Testis (tissue), 3 donors: ENCODE results near the gene CEP78. TPM values are rescaled to one million over a fixed set of nuclear protein-coding genes. Genes with fewer than 3 reads are reported as not detected.

ENCODE experiments used
- DNase-seq: peaks from one replicate; pipeline ENCODE4 v3.0.0-alpha.2; 2019
- H3K27ac ChIP-seq, 2 donors: fragments of 200-600 bp; sonication (generic); one replicate each; pipeline ENCODE4 v1.5.1; 2019
- H3K27me3 ChIP-seq: fragments of 200-600 bp; sonication (generic); one replicate; pipeline ENCODE4 v1.5.1; 2019
- H3K36me3 ChIP-seq: fragments of 200-600 bp; sonication (generic); one replicate; pipeline ENCODE4 v1.5.1; 2017; ENCODE audit warnings: low read depth; ENCODE audit errors: missing control alignments
- H3K4me1 ChIP-seq: fragments of 200-600 bp; sonication (generic); one replicate; pipeline ENCODE4 v1.5.1; 2019
- H3K4me3 ChIP-seq, 2 donors: fragments of 200-600 bp; sonication (generic); one replicate each; pipeline ENCODE4 v1.5.1; 2017 to 2019
- H3K9me3 ChIP-seq: fragments of 200-600 bp; sonication (generic); one replicate; pipeline ENCODE4 v1.5.1; 2017
- POLR2A ChIP-seq: fragments of 450-650 bp; IDR thresholded peaks from one replicate; pipeline ENCODE4 v1.6.1; 2017; ENCODE audit warnings: antibody characterized with exemption, mild to moderate bottlenecking, moderate library complexity
- WGBS, 2 donors: methylation state at CpG; one replicate each; pipeline ENCODE4 v1.1.5; 2018; 5-methylcytosine and 5-hydroxymethylcytosine counted together
- intact Hi-C: fragments of 100-400 bp; cut with DNase I; formaldehyde crosslinking; loops from one replicate; pipeline ENCODE4 v1.15.1; 2023; ENCODE audit warnings: low total_unique reads
- polyA plus RNA-seq: library from polyadenylated mRNA; stranded (reverse); fragments of 350-450 nt; fragmentation: Illumina TruSeq; extraction: RNeasy Lipid Tissue Mini Kit (QIAGEN cat#74804); gene quantifications from one replicate; pipeline ENCODE4 v1.2.3, GENCODE V29; 2014; ENCODE audit warnings: low read depth, low replicate concordance; ENCODE audit not compliant: insufficient read depth
- total RNA-seq, 2 donors: library from RNA; depleted of rRNA; stranded (reverse); fragments of >200 nt; gene quantifications; one replicate each; pipeline ENCODE4 v1.2.3, GENCODE V29; 2016
- TF ChIP-seq, protein P1 (sequence below), 3 experiments: fragments of 450-650 bp in 2 of 3; fragments of 200-600 bp in 1 of 3; sonication (generic) in 1 of 3; IDR thresholded peaks; one replicate each; pipeline ENCODE4 v1.5.1; 2016 to 2019; ENCODE audit warnings: antibody characterized with exemption in 3 of 3, mild to moderate bottlenecking in 2 of 3, moderate library complexity in 1 of 3

Gene CEP78
- total and polyA plus RNA-seq, 3 donors from 2014 or later = 28.2 to 50.2 (median 37.4) TPM

DNA sequence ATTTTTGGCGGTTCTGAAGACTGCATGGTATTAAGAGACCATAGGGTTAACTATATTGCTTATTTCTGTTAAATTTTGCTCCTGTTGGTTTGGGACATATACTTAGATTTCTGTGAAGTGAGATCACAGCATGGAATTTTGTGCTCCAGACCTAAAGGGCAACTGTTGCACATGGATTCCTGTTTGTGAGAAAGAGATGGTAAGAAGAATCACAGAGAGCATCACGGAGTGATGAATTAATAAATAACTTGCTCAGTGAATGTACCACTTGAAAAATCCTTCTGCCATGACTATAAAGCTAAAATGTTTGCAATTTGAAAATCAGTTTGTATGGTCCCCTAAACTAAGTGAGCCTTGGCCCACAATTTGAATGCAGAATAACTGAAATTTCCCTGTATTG lies 65.6 kb downstream of the CEP78 start:
- intact Hi-C loops = no loop called here
- no peak for TF ChIP-seq POLR2A
- TF ChIP-seq, protein P1, sequence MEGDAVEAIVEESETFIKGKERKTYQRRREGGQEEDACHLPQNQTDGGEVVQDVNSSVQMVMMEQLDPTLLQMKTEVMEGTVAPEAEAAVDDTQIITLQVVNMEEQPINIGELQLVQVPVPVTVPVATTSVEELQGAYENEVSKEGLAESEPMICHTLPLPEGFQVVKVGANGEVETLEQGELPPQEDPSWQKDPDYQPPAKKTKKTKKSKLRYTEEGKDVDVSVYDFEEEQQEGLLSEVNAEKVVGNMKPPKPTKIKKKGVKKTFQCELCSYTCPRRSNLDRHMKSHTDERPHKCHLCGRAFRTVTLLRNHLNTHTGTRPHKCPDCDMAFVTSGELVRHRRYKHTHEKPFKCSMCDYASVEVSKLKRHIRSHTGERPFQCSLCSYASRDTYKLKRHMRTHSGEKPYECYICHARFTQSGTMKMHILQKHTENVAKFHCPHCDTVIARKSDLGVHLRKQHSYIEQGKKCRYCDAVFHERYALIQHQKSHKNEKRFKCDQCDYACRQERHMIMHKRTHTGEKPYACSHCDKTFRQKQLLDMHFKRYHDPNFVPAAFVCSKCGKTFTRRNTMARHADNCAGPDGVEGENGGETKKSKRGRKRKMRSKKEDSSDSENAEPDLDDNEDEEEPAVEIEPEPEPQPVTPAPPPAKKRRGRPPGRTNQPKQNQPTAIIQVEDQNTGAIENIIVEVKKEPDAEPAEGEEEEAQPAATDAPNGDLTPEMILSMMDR (IDR thresholded peaks at IDR 0.05) = no peak
- H3K4me3 ChIP-seq = no peak overlapping the region
- H3K27ac ChIP-seq = no peak overlapping the region
- peaks cover 7% of the 10 kb centered on the region for H3K4me1 ChIP-seq
- no peaks in the 10 kb centered on the region for H3K36me3 ChIP-seq
- H3K9me3 ChIP-seq = no peaks in the 10 kb centered on the region
- H3K27me3 ChIP-seq = no peaks in the 10 kb centered on the region
- 90 to 96% methylated on average over 2 of the region's 2 CpGs for WGBS, 2 donors
- DNase-seq = no peak

DNA sequence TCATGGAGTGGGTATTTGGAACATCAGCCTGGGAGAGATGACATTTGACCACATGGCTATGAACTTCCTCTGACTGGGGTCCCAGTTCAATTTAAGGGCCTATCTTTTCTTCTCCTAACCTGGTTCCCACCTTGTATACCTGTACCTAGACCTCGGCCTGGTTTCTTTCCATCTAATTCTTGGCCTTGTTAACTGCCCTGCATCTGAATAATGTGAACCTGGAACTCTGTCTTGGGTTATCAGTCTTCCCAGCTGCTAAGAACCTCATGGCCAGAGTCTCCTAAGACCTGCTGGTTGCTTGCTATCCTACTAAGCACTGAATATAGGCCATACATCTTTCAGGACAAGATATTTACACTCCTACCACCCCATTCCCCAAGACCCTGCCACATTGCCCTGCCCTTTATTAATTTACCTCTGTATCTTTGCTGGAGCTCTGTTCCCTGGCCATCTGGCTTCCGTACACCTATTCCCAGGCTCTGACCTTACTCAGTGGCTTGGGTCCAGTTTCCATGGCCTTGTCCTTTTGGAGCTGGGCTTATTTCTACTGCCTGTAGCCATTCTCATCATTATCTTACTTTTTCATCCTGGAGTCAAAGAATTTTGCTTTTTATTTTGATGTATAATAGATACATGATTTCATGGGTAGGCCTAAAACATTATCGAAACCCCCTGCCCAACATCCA lies 67.6 kb downstream of the CEP78 start:
- no peak for DNase-seq
- H3K27me3 ChIP-seq = no peaks in the 10 kb centered on the region
- H3K27ac ChIP-seq = no peak overlapping the region
- H3K9me3 ChIP-seq = no peaks in the 10 kb centered on the region
- no peak overlapping the region for H3K4me3 ChIP-seq
- WGBS, 2 donors = 90 to 91% methylated on average over 3 of the region's 3 CpGs
- no peaks in the 10 kb centered on the region for H3K36me3 ChIP-seq
- intact Hi-C loops = no loop called here
- TF ChIP-seq, protein P1 (IDR thresholded peaks at IDR 0.05) = no peak
- TF ChIP-seq POLR2A = no peak
- H3K4me1 ChIP-seq = no peaks in the 10 kb centered on the region

DNA sequence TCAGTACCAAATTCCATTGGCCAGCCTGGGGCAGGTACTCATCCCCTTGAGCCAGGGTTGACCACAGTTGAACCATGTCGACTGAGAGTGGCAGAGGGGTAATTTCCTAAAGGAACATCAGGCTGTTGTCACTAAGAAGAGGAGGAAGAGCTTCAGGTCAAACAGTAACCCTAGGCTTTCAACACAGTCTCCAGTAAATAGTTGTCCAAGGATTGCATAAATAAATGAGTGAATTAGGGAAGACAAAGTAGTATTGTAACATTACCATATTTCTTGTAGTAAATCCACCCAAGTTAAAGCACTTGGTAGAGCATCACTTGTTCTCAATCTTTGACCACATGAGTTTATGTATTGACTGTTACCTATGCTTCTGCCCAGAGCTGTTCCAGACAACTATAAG lies 68.5 kb downstream of the CEP78 start:
- no peaks in the 10 kb centered on the region for H3K36me3 ChIP-seq
- H3K4me3 ChIP-seq = no peak overlapping the region
- no peak for DNase-seq
- H3K27ac ChIP-seq = no peak overlapping the region
- 95 to 100% methylated on average over 1 of the region's 1 CpG for WGBS, 2 donors
- H3K27me3 ChIP-seq = no peaks in the 10 kb centered on the region
- intact Hi-C loops = no loop called here
- TF ChIP-seq POLR2A = no peak
- TF ChIP-seq, protein P1 (IDR thresholded peaks at IDR 0.05) = no peak
- no peaks in the 10 kb centered on the region for H3K4me1 ChIP-seq
- no peaks in the 10 kb centered on the region for H3K9me3 ChIP-seq

DNA sequence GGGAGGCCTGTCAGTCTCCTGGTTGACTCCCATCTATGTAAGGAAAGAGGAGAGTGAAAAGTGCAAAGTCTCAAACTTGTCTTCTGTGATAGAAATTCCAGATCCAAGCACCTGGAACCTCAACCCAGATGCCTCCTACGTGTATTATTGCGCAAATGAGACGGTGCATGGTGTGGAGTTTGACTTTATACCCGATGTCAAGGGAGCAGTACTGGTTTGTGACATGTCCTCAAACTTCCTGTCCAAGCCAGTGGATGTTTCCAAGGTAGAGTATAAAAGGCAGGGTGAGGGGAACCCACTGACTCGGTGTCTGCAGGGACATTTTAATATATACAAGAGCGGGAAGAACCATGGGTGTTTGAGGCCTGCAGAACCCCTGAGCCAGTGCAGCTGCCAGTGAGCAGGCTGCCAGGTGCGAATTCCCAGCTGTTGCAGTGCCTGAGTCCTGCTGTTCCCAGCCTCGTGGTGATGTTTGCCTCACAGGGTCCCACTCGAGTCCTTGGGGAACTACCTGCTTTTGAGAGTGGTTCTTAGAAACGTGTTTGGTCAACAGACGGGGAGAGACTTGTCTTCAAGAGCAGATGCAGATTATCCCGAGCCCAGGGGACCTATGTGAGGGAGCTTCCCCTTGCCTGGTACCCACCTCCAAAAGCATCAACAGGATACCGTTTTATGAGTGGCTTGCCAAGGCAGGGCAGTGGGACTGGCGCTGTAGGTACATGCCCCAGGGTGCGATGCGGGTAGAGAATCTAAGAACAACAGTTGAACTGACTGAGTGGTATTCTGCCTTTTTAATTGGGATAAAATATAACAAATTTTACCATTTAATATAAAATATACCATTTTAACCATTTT lies 70.6 kb downstream of the CEP78 start:
- no peaks in the 10 kb centered on the region for H3K36me3 ChIP-seq
- no peak for DNase-seq
- no peak overlapping the region for H3K4me3 ChIP-seq
- intact Hi-C loops = no loop called here
- TF ChIP-seq POLR2A = no peak
- H3K27ac ChIP-seq = no peak overlapping the region
- H3K9me3 ChIP-seq = no peaks in the 10 kb centered on the region
- H3K4me1 ChIP-seq = no peaks in the 10 kb centered on the region
- 86 to 90% methylated on average over 16 of the region's 16 CpGs for WGBS, 2 donors
- no peaks in the 10 kb centered on the region for H3K27me3 ChIP-seq

DNA sequence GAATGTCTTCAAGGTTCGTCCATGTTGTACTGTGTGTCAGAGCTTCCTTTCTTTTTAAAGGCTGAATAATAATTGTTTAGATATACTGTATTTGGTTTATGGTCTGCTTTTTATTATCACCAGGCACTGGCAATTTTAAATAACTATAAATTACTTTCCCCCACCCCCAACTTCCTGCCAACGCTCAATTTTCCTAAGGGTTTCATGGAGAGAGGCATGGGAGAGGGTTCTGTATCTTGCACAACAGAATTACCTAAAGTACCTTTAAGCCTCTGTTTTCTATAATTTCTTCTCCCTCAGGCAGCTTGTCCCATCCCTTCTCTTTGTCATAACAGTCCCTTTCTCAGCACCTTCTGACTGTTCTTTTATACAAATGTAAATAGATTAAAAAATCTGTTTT lies 71.5 kb downstream of the CEP78 start:
- Histone ChIP-seq H3K4me3 (no peak overlapping the region), H3K27me3 (no peaks in the 10 kb centered on the region), H3K27ac (no peak overlapping the region), H3K9me3 (no peaks in the 10 kb centered on the region), H3K36me3 (no peaks in the 10 kb centered on the region), H3K4me1 (no peaks in the 10 kb centered on the region)
- TF ChIP-seq POLR2A = no peak
- TF ChIP-seq, protein P1 (IDR thresholded peaks at IDR 0.05) = no peak
- no peak for DNase-seq
- intact Hi-C loops = no loop called here
- 86 to 96% methylated on average over 2 of the region's 2 CpGs for WGBS, 2 donors
